Body of pancreas (tissue), 4 donors: ENCODE results near the gene ARPP21.

Experiments used
- POLR2A ChIP-seq, 3 donors: fragments of 450-650 bp; IDR thresholded peaks; one replicate each; pipeline ENCODE4 v1.6.1; 2016; ENCODE audit warnings: antibody characterized with exemption in 3 of 3, mild to moderate bottlenecking in 2 of 3
- TF ChIP-seq, protein P1 (sequence below), 7 experiments: fragments of 450-650 bp in 4 of 7; fragments of 200-600 bp in 3 of 7; sonication (generic) in 3 of 7; IDR thresholded peaks; one replicate each; pipeline ENCODE4 v1.5.1; 2016 to 2019; ENCODE audit warnings: antibody characterized with exemption in 7 of 7

DNA sequence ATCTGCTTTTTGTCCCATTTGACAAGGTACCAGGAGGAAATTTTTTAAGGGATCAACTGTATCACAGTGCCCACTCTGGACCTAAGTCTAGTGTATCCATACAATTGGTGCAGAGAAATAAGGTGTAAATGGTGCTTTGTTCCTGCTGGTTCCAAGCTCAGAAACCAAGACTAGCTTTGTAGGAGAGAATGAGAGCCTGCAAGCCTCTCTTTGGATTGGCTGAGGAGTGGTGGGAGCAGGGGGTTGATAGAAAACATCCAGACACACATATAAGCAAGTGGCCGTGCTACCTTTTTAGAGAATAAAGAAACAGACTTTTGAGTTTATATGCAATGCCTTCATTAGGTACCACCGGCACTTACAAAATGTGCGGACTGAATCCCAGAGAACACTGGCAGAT lies 45.8 kb downstream of the ARPP21 start:
- TF ChIP-seq, protein P1, sequence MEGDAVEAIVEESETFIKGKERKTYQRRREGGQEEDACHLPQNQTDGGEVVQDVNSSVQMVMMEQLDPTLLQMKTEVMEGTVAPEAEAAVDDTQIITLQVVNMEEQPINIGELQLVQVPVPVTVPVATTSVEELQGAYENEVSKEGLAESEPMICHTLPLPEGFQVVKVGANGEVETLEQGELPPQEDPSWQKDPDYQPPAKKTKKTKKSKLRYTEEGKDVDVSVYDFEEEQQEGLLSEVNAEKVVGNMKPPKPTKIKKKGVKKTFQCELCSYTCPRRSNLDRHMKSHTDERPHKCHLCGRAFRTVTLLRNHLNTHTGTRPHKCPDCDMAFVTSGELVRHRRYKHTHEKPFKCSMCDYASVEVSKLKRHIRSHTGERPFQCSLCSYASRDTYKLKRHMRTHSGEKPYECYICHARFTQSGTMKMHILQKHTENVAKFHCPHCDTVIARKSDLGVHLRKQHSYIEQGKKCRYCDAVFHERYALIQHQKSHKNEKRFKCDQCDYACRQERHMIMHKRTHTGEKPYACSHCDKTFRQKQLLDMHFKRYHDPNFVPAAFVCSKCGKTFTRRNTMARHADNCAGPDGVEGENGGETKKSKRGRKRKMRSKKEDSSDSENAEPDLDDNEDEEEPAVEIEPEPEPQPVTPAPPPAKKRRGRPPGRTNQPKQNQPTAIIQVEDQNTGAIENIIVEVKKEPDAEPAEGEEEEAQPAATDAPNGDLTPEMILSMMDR (IDR thresholded peaks at IDR 0.05), result no peak
- TF ChIP-seq POLR2A (IDR thresholded peaks at IDR 0.05), result no peak
